Measurements from ENCODE around the gene SUN2. TPM values are rescaled to one million over a fixed set of nuclear protein-coding genes. Genes with fewer than 3 reads are reported as not detected.

Gene SUN2
- total and polyA plus RNA-seq, 2 donors (not counting 3 experiments of a cell fraction or from before 2014, with no cell fraction given) = 76.7 to 133 TPM

GRCh38 chr22:38788846-38789245 is 33.0 kb upstream of the SUN2 start:
- no peaks in the 10 kb centered on the region for H4K20me1 ChIP-seq (replicated peaks; ENCODE audit: control insufficient read depth, extremely low read depth, insufficient read depth, low read length)
- FAIRE-seq (no peak), DNase-seq (ENCODE audit: low read depth, low spot score) (no peak)
- H3K9me1 ChIP-seq (replicated peaks; ENCODE audit: control insufficient read depth, extremely low read depth, insufficient read depth, low read length) = no peaks in the 10 kb centered on the region
- H3K4me3 ChIP-seq (replicated peaks in 1 of 3; ENCODE audit: insufficient read depth in 1 of 3, low read depth in 1 of 3, low read length in 3 of 3) = no peak overlapping the region
- H3K36me3 ChIP-seq (ENCODE audit: control insufficient read depth in 2 of 2, extremely low read depth in 1 of 2, insufficient read depth in 2 of 2, low read length in 2 of 2) = peaks cover 0 to 3% of the 10 kb centered on the region in 2 experiments
- TF ChIP-seq POLR2A (IDR thresholded peaks at IDR 0.05; ENCODE audit: low read depth, low read length) (no peak), POLR2AphosphoS5 (IDR thresholded peaks at IDR 0.05; ENCODE audit: insufficient read depth, low read depth, low read length) (no peak), JUN (IDR thresholded peaks at IDR 0.05; ENCODE audit: borderline replicate concordance, insufficient read depth, insufficient read length, low read depth) (no peak), FOS (IDR thresholded peaks at IDR 0.05; ENCODE audit: borderline replicate concordance, insufficient read depth, low read length) (no peak), GATA2 (IDR thresholded peaks at IDR 0.05; ENCODE audit: insufficient read depth, insufficient read length, low read depth, low read length) (no peak), CTCF (IDR thresholded peaks at IDR 0.05; ENCODE audit: extremely low read depth in 1 of 2, insufficient read depth in 1 of 2, low read depth in 1 of 2, low read length in 2 of 2) (no peak), EZH2 (IDR thresholded peaks at IDR 0.05; ENCODE audit: borderline replicate concordance, low read depth, low read length, severe bottlenecking) (no peak), MAX (IDR thresholded peaks at IDR 0.05; ENCODE audit: insufficient read depth, insufficient read length) (no peak), MYC (IDR thresholded peaks at IDR 0.05; ENCODE audit: low read depth, low read length) (no peak)
- peak overlapping the region; percentile 72 for H3K27ac ChIP-seq (ENCODE audit: insufficient read depth, low read depth, low read length)
- peaks cover 20% of the 10 kb centered on the region for H3K4me1 ChIP-seq (ENCODE audit: control insufficient read depth, extremely low read depth, insufficient read depth, low read length)
- no TSS peak for BruUV-seq (replicated peaks)
- H3K9me3 ChIP-seq (replicated peaks; ENCODE audit: control insufficient read depth, insufficient read depth, low read length) = no peaks in the 10 kb centered on the region
- intact Hi-C loops (cut with micrococcal nuclease) = loop anchor here (1.0 kb wide), 1 partner anchor 34 kb away; the partner anchor contains the start of gene SUN2
- dilution Hi-C loops (cut with MboI; ENCODE audit: extremely low pct_ligation_motif_present, low sequenced_read_pairs) = no loop called here
- no peak overlapping the region for H2AFZ ChIP-seq (ENCODE audit: low read depth, low read length)
- H3K27me3 ChIP-seq (ENCODE audit: control insufficient read depth in 2 of 2, insufficient read depth in 2 of 2, low read length in 2 of 2) = no peaks in the 10 kb centered on the region
- ChIA-PET POLR2A (no interaction called here), CTCF (interaction anchor here (1.4 to 3.8 kb wide), 3 partner anchors 20 to 81 kb away, joined by 4 to 23 read pairs (median 4); no protein-coding TSS in a partner anchor)
- no peak overlapping the region for H3K4me2 ChIP-seq (ENCODE audit: insufficient read depth, low read length)
- H3K79me2 ChIP-seq (ENCODE audit: control insufficient read depth, insufficient read depth, low read length) = no peaks in the 10 kb centered on the region
- peak overlapping the region; percentile 5 for H3K9ac ChIP-seq (replicated peaks; ENCODE audit: extremely low read depth, insufficient read depth, low read length)
